ENCODE measurements around the gene MMP25. TPM values are rescaled to one million over a fixed set of nuclear protein-coding genes. Genes with fewer than 3 reads are reported as not detected.

Gene MMP25
- total RNA-seq, 1 experiment from 2014 or later, result 0.15 TPM

- Histone ChIP-seq H3K27ac (ENCODE audit: low read length) (no peak overlapping the region), H3K9me3 (ENCODE audit: low read length) (no peaks in the 10 kb centered on the region), H2AFZ (ENCODE audit: low read length) (no peak overlapping the region), H3K79me2 (ENCODE audit: low read length) (no peaks in the 10 kb centered on the region), H3K36me3 (ENCODE audit: insufficient read depth, low read length) (no peaks in the 10 kb centered on the region), H3K9me2 (replicated peaks; ENCODE audit: insufficient read depth, low read length) (no peaks in the 10 kb centered on the region), H4K20me1 (ENCODE audit: insufficient read depth, low read depth, low read length) (no peaks in the 10 kb centered on the region), H3K27me3 (ENCODE audit: low read length) (no peaks in the 10 kb centered on the region), H3K4me2 (ENCODE audit: low read depth, low read length, poor library complexity, severe bottlenecking) (no peak overlapping the region), H3K4me1 (ENCODE audit: low read length) (no peaks in the 10 kb centered on the region), H3K9ac (ENCODE audit: low read length) (no peak overlapping the region), H3K4me3 (ENCODE audit: low read length) (no peak overlapping the region)
- no peak for DNase-seq
Observed at GRCh38 chr16:3013491-3013951, 32.8 kb upstream of the MMP25 start.

- Histone ChIP-seq H2AFZ (ENCODE audit: low read length) (no peak overlapping the region), H3K9me2 (replicated peaks; ENCODE audit: insufficient read depth, low read length) (no peaks in the 10 kb centered on the region), H3K9ac (ENCODE audit: low read length) (no peak overlapping the region), H3K79me2 (ENCODE audit: low read length) (no peaks in the 10 kb centered on the region), H3K27me3 (ENCODE audit: low read length) (no peaks in the 10 kb centered on the region), H3K9me3 (ENCODE audit: low read length) (no peaks in the 10 kb centered on the region), H3K4me3 (ENCODE audit: low read length) (no peak overlapping the region), H3K36me3 (ENCODE audit: insufficient read depth, low read length) (no peaks in the 10 kb centered on the region), H3K4me1 (ENCODE audit: low read length) (no peaks in the 10 kb centered on the region), H4K20me1 (ENCODE audit: insufficient read depth, low read depth, low read length) (no peaks in the 10 kb centered on the region), H3K27ac (ENCODE audit: low read length) (no peak overlapping the region), H3K4me2 (ENCODE audit: low read depth, low read length, poor library complexity, severe bottlenecking) (no peak overlapping the region)
- DNase-seq, result no peak
Observed at GRCh38 chr16:3013998-3014690, 32.2 kb upstream of the MMP25 start.

GRCh38 chr16:3014971-3015370 lies 31.4 kb upstream of the MMP25 start:
- no peak overlapping the region for H3K27ac ChIP-seq (ENCODE audit: low read length)
- H3K9me3 ChIP-seq (ENCODE audit: low read length), result no peaks in the 10 kb centered on the region
- no peaks in the 10 kb centered on the region for H4K20me1 ChIP-seq (ENCODE audit: insufficient read depth, low read depth, low read length)
- no peaks in the 10 kb centered on the region for H3K36me3 ChIP-seq (ENCODE audit: insufficient read depth, low read length)
- H3K4me3 ChIP-seq (ENCODE audit: low read length), result no peak overlapping the region
- H3K9me2 ChIP-seq (replicated peaks; ENCODE audit: insufficient read depth, low read length), result no peaks in the 10 kb centered on the region
- H3K4me2 ChIP-seq (ENCODE audit: low read depth, low read length, poor library complexity, severe bottlenecking), result no peak overlapping the region
- DNase-seq, result no peak
- no peaks in the 10 kb centered on the region for H3K27me3 ChIP-seq (ENCODE audit: low read length)
- peaks cover 2% of the 10 kb centered on the region for H3K4me1 ChIP-seq (ENCODE audit: low read length)
- no peak overlapping the region for H3K9ac ChIP-seq (ENCODE audit: low read length)
- H2AFZ ChIP-seq (ENCODE audit: low read length), result no peak overlapping the region
- H3K79me2 ChIP-seq (ENCODE audit: low read length), result no peaks in the 10 kb centered on the region

- Histone ChIP-seq H3K4me3 (ENCODE audit: low read length) (no peak overlapping the region), H2AFZ (ENCODE audit: low read length) (no peak overlapping the region), H3K4me1 (ENCODE audit: low read length) (peaks cover 10% of the 10 kb centered on the region), H3K9ac (ENCODE audit: low read length) (no peak overlapping the region), H4K20me1 (ENCODE audit: insufficient read depth, low read depth, low read length) (no peaks in the 10 kb centered on the region), H3K27ac (ENCODE audit: low read length) (no peak overlapping the region), H3K79me2 (ENCODE audit: low read length) (no peaks in the 10 kb centered on the region), H3K4me2 (ENCODE audit: low read depth, low read length, poor library complexity, severe bottlenecking) (no peak overlapping the region), H3K9me2 (replicated peaks; ENCODE audit: insufficient read depth, low read length) (no peaks in the 10 kb centered on the region), H3K9me3 (ENCODE audit: low read length) (no peaks in the 10 kb centered on the region), H3K36me3 (ENCODE audit: insufficient read depth, low read length) (no peaks in the 10 kb centered on the region), H3K27me3 (ENCODE audit: low read length) (no peaks in the 10 kb centered on the region)
- no peak for DNase-seq
Observed at GRCh38 chr16:3015865-3016521, 30.4 kb upstream of the MMP25 start.

GRCh38 chr16:3017344-3017743 lies 29.0 kb upstream of the MMP25 start:
- peaks cover 22% of the 10 kb centered on the region for H3K4me1 ChIP-seq (ENCODE audit: low read length)
- H3K27me3 ChIP-seq (ENCODE audit: low read length), result no peaks in the 10 kb centered on the region
- H3K9me2 ChIP-seq (replicated peaks; ENCODE audit: insufficient read depth, low read length), result no peaks in the 10 kb centered on the region
- DNase-seq, result no peak
- no peak overlapping the region for H3K9ac ChIP-seq (ENCODE audit: low read length)
- H3K4me3 ChIP-seq (ENCODE audit: low read length), result no peak overlapping the region
- no peak overlapping the region for H2AFZ ChIP-seq (ENCODE audit: low read length)
- H3K9me3 ChIP-seq (ENCODE audit: low read length), result no peaks in the 10 kb centered on the region
- H3K79me2 ChIP-seq (ENCODE audit: low read length), result no peaks in the 10 kb centered on the region
- H4K20me1 ChIP-seq (ENCODE audit: insufficient read depth, low read depth, low read length), result no peaks in the 10 kb centered on the region
- no peak overlapping the region for H3K27ac ChIP-seq (ENCODE audit: low read length)
- H3K36me3 ChIP-seq (ENCODE audit: insufficient read depth, low read length), result no peaks in the 10 kb centered on the region
- no peak overlapping the region for H3K4me2 ChIP-seq (ENCODE audit: low read depth, low read length, poor library complexity, severe bottlenecking)

- Histone ChIP-seq H3K4me2 (ENCODE audit: low read depth, low read length, poor library complexity, severe bottlenecking) (no peak within 1 kb of the TSS), H3K9ac (ENCODE audit: low read length) (no peak within 1 kb of the TSS)
- peak; percentile 65 for DNase-seq
Observed at GRCh38 chr16:3017794-3018506, 28.4 kb upstream of the MMP25 start, which contains the start of gene CLDN6. Gene CLDN6, minus strand, starts transcription at chr16:3018183. Its CDS starts 2,162 bp downstream, at chr16:3016021.

GRCh38 chr16:3019594-3020246 lies 26.6 kb upstream of the MMP25 start:
- Histone ChIP-seq H3K9me3 (ENCODE audit: low read length) (no peaks in the 10 kb centered on the region), H3K27ac (ENCODE audit: low read length) (no peak overlapping the region), H2AFZ (ENCODE audit: low read length) (peak overlapping the region; percentile 84), H3K36me3 (ENCODE audit: insufficient read depth, low read length) (no peaks in the 10 kb centered on the region), H3K4me3 (ENCODE audit: low read length) (peak overlapping the region; percentile 70), H3K4me1 (ENCODE audit: low read length) (peaks cover 34% of the 10 kb centered on the region), H3K9ac (ENCODE audit: low read length) (peak overlapping the region; percentile 78; the same call in 1 of the 2 replicates), H3K4me2 (ENCODE audit: low read depth, low read length, poor library complexity, severe bottlenecking) (peak overlapping the region; percentile 82), H4K20me1 (ENCODE audit: insufficient read depth, low read depth, low read length) (no peaks in the 10 kb centered on the region), H3K79me2 (ENCODE audit: low read length) (no peaks in the 10 kb centered on the region), H3K27me3 (ENCODE audit: low read length) (no peaks in the 10 kb centered on the region), H3K9me2 (replicated peaks; ENCODE audit: insufficient read depth, low read length) (no peaks in the 10 kb centered on the region)
- no peak for DNase-seq

More at GRCh38 chr16:3017794-3018506, 28.4 kb upstream of the MMP25 start, which contains the start of gene CLDN6:
- H4K20me1 ChIP-seq (ENCODE audit: insufficient read depth, low read depth, low read length), result no peaks in the 10 kb centered on the region
- no peaks in the 10 kb centered on the region for H3K27me3 ChIP-seq (ENCODE audit: low read length)
- no peaks in the 10 kb centered on the region for H3K36me3 ChIP-seq (ENCODE audit: insufficient read depth, low read length)
- no peaks in the 10 kb centered on the region for H3K9me2 ChIP-seq (replicated peaks; ENCODE audit: insufficient read depth, low read length)
- H3K27ac ChIP-seq (ENCODE audit: low read length), result no peak within 1 kb of the TSS
- no peak within 1 kb of the TSS for H3K4me3 ChIP-seq (ENCODE audit: low read length)
- peaks cover 29% of the 10 kb centered on the region for H3K4me1 ChIP-seq (ENCODE audit: low read length)
- H2AFZ ChIP-seq (ENCODE audit: low read length), result no peak within 1 kb of the TSS
- H3K79me2 ChIP-seq (ENCODE audit: low read length), result no peaks in the 10 kb centered on the region
- no peaks in the 10 kb centered on the region for H3K9me3 ChIP-seq (ENCODE audit: low read length)

Data from Karpas-422 (cell line).